ENCODE data around the gene HPS1. TPM values are rescaled to one million over a fixed set of nuclear protein-coding genes. Genes with fewer than 3 reads are reported as not detected.

Gene HPS1
- total and polyA plus RNA-seq, 2 of the 8 experiments (the other 6 are each of a cell fraction or from before 2014, with no cell fraction given): 38.7 to 61.7 TPM

- TF ChIP-seq RFX5 (IDR thresholded peaks at IDR 0.05; ENCODE audit: borderline replicate concordance, low read depth, low read length) (no peak), SP2 (IDR thresholded peaks at IDR 0.05; ENCODE audit: low read length) (no peak), SIRT6 (IDR thresholded peaks at IDR 0.05; ENCODE audit: low read length) (no peak)
These were observed 16.3 kb upstream of the HPS1 start (continued) for GRCh38 chr10:98463016-98463415.

Measured in H1 (cell line).